HG03457 (cell line): ENCODE results near the gene PROX2.

Experiments
- ATAC-seq: cut with Tn5 transposase; IDR thresholded peaks from one replicate; pipeline ENCODE4 v1.9.1; 2021; ENCODE audit warnings: moderate number of reproducible peaks; ENCODE audit not compliant: unreplicated experiment

PROX2 gene

DNA sequence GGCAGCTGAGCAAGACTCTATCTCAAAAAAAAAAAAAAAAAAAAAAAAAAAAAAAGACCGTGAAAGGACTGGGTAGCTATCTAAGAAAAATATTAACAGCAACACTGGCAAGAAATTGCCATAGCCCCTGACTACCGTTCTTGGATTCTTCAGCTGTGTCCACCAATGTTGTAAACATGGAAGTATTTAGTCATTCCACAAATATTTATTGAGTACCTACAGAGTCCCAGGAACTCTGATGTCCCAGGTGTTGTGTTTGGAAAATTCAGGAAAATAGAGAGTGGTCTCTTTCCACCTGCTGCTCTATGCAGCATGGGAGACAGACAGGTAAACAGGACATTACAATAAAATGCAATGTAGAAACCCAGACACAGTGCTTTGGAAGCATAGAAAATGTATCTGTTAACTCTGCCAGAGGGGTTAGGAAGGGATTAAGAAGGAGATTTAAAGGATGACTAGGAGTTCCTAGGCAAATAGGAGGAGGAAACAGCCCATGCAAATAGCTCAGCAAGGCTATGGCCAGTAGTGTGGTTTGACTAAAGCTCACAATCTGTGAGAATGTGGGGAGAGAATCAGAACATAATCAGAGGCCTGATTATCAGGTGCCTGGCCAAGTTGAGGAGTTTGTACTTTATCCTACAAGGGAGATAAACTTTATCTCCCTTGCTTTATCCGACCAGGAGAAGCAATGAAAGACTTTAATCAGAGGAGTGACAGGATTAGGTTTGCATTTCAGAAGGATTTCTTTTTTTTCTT lies 3.7 kb upstream of the PROX2 start:
- ATAC-seq = no peak

DNA sequence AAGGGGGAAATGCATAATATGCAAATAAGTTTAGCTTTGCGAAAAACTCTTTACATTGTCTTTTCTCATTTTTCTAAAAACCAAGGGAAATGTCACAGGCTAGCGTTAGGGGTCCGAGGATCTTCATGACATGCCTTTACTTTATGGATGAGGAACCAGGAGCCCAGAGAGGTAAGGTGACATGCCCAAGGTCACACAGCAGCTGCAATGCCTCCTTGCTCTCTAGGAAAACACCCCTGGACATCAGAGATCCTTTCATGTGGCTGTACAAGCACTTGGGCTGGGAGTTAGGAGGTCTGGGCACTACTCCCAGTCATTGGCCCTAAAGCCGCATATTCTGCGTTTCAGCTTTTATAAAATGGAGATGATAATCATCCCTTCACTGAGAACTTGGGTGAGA lies 741 bp downstream of the PROX2 start:
- no peak for ATAC-seq

DNA sequence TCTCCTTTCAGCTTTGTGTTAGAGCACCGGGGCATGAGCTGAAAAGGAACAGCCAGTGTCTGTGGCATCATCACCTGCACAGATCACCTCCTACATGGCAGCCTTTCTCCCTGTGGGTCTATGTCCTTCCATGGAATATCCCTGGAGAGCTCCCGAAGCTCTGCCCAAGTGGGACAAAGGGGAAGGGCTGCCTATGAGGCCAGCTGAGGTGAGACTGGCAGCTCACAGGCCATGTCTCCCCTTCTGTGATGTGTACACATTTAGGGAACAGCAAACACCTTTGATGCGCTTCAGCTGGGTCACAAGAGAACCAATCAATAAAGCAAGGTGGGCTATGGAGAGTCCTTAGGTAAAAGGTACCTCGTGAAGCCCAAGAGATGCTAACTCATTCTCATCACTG lies 4.1 kb downstream of the PROX2 start:
- no peak for ATAC-seq

DNA sequence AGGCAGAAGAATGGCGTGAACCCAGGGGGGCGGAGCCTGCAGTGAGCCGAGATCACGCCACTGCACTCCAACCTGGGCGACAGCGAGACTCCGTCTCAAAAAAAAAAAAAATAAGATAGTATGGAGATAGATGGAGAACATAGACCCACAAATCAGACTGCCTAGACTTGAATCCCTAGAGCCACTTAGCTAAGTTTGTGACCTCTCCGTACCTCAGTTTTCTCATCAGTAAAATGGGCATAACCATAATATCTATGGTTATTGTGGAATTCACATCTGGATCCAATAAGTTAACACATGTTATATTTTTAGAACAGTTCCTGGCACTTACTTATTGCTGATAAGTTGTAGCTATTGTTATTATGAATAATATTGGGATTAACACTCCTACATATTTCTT lies 7.2 kb downstream of the PROX2 start:
- no peak for ATAC-seq

DNA sequence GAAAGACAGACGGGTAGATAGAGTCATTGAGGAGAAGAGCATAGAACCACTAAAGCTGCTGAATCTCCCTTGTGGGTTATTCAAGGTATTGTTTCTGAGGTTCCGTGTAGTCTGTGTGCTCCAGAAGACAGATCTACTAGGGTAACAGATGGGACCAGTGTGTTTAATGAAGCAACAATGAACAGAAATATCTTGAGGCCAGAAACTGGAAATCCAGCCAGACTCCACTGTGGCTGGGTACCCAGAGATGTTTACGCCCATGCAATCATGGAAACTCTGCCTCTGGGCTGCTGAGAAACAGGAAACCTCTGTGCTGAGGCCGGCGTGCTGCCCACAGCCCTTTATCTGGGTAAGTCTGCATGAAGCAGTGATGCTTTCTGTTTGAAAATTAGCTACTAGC lies 8.3 kb downstream of the PROX2 start:
- ATAC-seq = no peak

DNA sequence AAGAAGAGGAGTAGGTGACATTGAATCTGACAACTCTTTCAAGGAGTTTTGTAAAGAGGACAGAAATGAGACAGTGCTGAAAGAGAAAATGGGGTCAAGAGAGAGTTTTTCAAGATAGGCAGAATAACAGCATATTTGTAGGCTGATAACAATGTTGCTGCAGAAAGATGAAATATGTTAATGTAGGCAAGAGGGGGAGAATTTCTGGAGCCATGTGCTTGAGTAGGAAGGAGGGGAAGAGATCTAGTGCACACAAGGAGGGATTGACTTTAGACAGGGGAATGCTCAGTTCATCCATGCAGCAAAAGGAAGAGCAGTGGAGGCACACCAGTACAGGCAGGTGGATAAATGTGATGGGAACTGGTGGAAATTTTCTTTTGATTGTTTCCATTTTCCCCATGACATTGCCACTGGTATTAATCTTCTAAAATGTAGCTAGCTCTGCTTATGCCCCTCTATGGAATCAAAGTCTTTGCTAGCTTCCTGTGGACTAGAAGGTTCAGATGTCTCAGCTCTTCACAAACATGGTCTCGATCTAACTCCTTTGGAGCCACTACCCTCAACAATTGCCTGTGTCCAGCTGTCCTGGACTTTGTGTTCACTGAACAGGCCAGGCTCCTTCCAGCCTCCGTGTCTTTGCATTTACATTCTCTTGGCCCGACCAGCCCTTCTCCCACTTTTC lies 9.1 kb downstream of the PROX2 start:
- ATAC-seq = no peak

DNA sequence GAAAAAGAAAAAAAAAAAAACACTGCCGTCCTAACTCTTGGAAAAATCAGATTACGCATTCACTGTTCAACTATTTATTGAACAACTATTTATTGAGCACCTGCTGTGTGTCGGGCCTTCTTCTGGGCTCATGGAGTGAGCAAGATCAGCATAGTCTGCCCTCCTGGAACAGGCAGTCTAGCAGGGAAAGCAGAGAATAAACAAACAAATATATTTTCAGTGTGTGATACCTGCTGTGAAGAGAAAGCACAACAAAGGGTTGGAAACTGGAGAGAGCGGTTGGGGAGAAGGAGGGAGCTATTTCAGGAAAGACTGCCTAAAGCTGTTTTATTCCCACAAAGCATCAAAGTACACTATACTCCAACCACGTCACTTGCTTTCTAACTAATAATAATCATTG lies 10.8 kb downstream of the PROX2 start:
- no peak for ATAC-seq

DNA sequence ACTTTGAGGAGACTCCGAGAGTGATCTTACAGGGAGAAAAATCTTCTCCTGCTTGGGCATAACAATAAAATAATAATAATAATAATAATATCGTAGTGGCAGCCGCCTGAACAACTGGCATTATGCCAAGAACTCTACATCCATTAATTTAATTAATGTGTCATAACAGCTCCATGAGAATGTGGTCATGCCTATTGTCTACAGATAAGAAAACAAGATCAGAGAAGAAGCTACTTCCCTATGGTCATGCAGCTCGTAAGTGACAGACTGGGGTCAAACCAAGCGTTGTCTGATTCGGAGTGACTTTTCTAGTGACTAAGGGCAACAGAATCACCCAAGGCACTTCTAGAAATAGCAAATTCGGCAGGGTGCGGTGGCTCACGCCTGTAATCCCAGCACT lies 11.7 kb downstream of the PROX2 start:
- no peak for ATAC-seq

DNA sequence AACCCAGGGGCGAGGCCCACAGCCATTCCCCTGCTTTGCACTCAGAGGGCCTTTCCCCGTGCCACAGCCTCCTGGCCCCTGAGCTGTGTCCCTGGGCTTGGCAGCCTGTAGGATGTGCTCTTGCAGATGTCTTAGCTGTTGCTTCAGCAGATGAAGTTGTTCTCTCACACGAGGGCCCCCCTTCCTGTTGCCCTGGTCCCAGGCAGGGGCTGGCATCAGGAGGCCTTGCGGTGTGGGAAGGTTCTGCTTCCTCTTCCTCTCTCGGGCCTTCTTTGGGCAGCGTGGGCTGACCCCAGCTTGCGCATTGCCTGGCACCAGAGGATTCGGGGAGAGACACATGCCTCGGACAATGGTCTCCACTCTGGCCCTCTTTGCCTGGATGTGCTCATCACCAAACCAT lies 12.7 kb downstream of the PROX2 start:
- ATAC-seq = no peak

DNA sequence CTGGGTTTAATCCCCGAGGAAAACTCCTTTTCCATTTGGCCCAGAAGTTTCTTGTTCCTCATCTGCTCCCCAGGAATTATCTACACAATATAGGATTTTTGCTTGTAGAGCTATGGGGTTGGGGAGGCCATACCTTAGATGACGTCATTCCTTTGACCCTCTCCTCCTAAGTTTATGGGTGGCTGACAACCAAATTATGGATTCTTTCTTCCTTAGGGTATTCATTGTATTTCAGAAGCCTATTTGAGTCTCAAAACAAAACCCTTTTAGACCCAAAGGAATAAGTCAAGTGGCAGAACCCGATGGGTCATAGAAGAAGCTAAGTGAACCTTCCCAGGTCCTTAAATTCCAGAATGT lies 14.2 kb downstream of the PROX2 start:
- no peak for ATAC-seq

DNA sequence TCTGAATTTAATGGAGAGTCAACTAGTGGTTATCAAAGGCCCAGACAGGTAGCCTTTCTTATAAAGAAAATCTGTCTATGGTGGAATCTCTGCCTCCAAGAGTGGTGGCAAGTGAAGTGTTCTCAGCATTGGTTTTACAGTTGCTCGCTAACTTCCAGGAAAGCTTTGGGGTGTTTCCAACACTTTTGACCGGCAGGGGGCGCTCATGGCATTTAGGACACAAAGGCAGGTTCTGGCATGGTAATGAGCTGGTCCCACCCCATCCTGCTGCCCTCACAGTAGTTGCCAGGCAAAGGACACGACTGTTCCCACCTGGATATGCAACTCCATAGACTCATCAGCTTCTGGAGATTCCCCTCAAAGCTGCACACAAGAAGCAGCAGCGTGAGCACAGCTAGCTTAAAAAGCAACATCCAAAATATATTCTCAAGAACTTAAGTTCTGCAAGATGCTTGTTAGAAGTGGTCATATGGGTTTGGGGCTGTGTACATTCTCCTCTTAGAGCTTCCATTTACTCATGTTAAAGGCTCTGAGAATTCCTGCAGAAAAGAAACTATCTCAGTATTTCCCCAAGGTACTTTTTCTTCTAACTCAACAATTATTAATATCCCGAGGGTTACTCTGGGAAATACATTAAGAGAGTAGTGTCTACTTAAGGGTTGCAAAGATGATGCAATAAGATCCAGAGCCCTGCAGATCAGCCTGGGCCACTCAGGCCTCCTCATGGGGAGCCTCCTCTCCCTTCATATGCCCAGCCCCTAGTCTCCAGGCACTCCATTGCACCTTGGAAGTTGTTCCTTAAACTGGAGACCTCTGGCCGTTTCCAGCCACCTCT lies 14.8 kb downstream of the PROX2 start:
- no peak for ATAC-seq

DNA sequence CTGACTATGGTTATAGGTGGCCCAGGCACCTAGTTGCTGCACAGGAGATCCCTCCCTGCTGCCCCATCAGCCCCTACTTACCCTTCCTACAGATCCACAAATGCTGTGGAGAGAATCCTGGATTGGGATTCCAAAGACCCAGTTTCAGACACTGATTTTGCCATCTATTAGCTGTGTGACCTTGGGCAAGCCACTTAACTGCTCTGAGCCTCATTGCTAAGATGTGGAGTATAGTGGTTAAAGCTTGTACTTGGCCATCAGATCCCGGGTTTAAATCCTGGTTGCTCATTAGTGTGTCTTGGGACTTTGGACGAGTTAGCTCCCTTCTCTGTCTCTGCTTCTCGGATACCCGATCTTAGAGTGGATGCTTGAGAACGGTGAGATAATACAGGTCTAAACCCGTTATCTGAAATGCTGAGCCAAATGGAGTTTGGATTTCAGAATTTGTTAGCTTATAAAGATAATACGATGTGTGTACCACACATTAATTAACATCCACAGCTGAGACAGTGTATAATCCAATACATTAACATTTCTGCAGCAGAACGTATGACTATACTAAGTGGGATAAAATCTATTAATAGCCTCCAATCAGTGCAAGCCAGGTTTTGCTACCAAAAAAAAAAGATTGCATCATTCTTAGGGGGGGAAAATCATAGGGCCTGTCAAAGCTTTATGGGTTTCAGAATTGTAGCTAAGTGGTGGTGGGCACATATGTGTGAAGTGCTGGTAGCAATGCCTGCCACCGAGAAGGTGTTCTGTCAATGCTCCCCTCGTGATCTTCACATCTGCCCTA lies 16.0 kb downstream of the PROX2 start:
- no peak for ATAC-seq

DNA sequence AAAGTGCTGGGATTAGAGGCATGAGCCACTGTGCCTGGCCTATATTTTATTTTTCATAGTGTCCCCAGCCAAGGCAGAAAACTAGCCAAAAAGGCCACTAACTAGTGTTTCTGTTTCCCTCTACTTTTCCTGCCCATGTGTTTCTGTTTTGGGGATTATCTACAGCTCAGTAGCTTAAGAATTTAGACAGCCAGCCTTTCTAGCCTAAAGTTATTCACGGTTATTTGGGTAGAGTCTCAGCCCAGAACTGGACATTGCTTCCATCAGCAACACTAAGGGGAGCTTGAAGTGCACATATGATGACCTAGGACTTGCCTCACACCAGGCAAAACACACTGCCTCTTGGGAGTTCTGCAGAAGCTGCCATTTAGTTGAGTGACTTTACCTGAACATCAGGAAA lies 17.9 kb downstream of the PROX2 start:
- ATAC-seq = no peak

DNA sequence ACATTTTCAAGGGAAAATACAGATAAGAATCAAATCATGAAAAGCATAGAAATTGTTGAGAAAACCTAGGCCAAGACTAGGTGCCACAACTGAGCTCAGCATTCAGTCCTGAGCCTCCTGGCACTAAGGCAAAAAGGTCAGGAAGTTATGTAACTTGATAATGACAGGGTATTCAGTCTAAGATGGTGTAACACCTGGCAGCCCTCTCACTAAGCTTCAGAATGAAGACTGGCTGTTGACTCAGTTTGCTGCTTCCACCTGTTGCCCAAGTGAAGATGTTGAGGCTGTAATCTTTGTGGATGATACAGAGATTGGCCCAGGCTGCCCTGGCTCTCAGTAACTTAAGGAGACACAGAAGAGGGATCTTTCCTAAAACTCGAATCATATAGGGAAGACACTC lies 19.6 kb downstream of the PROX2 start:
- no peak for ATAC-seq

DNA sequence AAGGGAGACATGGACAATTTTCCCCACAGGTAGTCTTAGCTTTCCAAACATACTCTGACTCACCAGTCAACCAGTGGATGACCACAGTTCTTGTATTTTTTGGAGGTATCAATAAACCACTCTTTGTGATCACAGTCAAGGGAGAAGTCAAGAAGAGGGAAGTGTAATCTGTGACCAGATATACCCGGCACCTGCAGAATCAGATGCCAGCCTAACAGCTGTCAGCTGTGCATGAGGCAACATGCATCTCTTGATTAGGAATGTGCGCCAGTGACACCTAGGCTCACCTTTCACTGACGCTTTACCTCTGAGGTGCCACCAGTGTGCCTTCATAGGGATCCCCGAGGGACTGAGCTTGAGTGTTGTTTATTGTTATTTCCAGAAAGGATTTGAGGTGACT lies 20.0 kb downstream of the PROX2 start:
- ATAC-seq = no peak

DNA sequence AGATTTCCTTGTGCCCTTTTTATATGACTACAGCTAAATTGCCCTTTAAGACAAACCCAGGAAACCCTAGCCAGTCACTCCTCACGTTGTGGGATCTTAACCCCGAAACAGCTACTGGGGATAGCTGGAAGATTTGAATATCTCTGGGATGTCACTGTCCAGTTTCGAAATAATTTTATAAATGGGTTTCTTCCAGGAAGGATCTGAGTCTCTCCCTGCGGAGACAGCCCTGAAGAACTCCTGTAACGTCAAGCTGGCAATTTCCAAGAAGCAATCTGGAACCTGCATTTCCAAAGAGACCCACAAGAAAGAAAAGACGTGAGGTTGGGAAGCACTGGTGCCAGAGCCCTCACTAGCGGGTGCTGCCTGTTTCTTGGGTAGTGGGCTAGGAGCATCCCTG lies 20.9 kb downstream of the PROX2 start:
- ATAC-seq = no peak

DNA sequence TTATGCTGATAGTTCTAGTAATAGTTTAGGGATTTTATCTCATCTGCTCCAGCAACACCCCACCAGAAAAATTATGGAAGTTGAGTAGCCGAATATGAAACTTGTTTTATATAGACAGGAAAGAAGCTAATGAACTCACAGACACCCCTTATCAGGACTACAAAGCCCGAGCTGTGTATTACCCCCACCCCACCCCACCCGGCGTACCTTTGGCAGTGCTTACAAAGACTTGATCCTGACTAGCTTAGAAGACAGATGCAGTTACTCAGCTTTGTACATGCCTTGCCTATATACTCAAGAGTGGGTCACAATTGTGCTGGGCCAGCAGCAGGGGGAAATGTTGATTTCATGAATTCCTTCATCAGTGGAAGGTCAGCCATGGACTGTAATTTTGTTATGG lies 22.4 kb downstream of the PROX2 start:
- no peak for ATAC-seq

DNA sequence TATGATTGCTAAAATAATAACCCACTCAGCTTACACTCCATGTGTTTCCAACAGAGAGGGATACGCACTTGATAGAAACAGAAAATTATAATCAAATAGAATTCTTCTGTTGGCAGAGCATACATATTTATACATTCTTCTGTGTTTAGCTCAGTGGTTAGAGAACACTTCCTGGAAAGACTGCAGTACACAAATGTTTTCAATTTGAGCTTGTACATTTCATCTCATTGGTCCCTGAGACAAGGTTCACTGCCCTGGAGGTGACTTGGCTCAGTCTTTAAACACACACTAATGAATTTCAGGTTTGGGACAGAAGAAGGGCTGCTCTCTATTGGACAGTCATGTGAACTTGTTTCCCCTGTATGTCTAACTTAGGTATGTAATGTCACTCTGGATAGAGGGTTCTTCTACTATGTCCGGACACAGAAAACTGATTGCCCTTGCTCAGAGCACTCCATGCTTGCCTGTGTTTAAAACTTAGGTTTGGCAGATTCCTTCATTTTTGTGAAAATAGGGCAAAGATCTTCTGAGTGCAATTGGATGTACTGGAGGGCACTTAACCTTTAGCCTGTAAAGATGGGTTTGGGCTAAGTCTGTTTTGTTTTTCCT lies 22.9 kb downstream of the PROX2 start:
- no peak for ATAC-seq

DNA sequence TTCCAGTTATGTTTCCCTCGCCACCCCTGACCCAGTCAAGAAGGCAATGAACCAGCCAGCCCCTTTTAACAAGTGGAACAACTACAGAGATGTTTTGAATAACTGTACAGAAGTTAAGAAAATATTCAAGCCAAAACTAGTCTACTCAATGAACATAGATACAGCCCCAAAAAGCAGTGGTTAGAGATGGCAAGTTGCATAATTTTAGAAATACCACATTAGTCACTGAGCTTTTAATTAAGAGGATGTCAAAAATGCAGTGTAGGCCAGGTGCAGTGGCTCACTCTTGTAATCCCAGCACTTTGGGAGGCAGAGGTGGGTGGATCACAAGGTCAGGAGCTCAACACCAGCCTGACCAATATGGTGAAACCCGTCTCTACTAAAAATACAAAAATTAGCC lies 27.2 kb downstream of the PROX2 start:
- ATAC-seq = no peak

DNA sequence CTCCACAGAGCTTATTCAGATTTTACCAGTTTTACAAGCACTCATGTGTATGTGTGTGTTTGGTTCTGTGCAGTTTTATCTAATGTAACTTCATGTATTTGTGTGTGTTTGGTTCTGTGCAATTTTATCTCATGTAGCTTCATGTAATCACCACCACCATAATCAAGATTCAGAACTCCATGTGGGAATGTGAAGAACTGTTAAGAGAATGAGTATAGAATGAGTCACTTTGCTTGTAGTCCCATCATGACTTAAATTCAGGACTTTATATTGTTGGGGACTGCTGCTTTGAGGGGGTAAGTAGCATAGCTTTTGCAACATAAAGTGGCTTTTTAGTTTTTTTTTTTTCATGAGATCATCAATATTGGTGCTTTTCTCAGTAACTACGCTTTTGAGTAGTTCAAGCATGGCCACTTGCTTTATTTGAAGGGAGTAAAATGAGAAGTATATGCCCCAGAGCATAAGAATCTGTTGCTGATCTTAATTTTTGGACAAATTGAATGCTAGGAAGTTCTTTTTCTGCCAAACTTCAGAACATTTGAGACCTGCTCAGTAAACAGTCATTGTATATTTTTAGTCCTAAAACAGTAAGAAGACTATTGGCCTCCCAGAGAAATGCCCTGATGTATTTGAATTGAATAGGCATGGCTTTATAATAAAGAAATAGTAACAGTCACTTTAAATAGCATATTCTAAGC lies 28.8 kb downstream of the PROX2 start:
- ATAC-seq = no peak
